CD4-positive, alpha-beta T cell (primary cell): ENCODE data around the gene ST3GAL2. TPM values are rescaled to one million over a fixed set of nuclear protein-coding genes. Genes with fewer than 3 reads are reported as not detected.

Source experiments
- ATAC-seq: fragments of 200-7000 bp; cut with Tn5 transposase; one replicate; pipeline ENCODE4 v1.10.0; 2022; ENCODE audit warnings: mild to moderate bottlenecking; ENCODE audit not compliant: poor library complexity
- CTCF ChIA-PET: fragments of 350-600 bp; sonication (Branson Sonifier 250); formaldehyde crosslinking; loops from one replicate; lab custom pipeline; 2021; ENCODE audit warnings: antibody characterized with exemption, inconsistent platforms; lab: Charles Lee
- POLR2A ChIA-PET: fragments of 350-600 bp; sonication (Branson Sonifier 250); formaldehyde crosslinking; loops from one replicate; lab custom pipeline; 2021; ENCODE audit warnings: antibody characterized with exemption, inconsistent platforms; lab: Charles Lee
- DNase-seq, 14 experiments: peaks; one replicate each; pipeline ENCODE4 v3.0.0-alpha.2; 2013 to 2020; ENCODE audit warnings: mixed read lengths in 2 of 14
- H3K27ac ChIP-seq, 2 donors: one replicate each; pipeline versions ENCODE4 v1.5.1 to v1.7.0; 2013; ENCODE audit warnings: low read length in 2 of 2, low read depth in 1 of 2, mild to moderate bottlenecking in 1 of 2
- H3K27me3 ChIP-seq, 2 experiments: 1 replicate in 1 of 2; 2 replicates in 1 of 2; pipeline versions ENCODE4 v1.6.1 to v1.7.0; 2013; ENCODE audit warnings: low read length in 2 of 2, control low read depth in 1 of 2, mild to moderate bottlenecking in 1 of 2, moderate library complexity in 1 of 2; ENCODE audit not compliant: insufficient read depth in 2 of 2, control insufficient read depth in 1 of 2
- H3K36me3 ChIP-seq: one replicate; pipeline ENCODE4 v1.6.1; 2013; ENCODE audit warnings: low read length, control low read depth; ENCODE audit not compliant: insufficient read depth
- H3K4me1 ChIP-seq: one replicate; pipeline ENCODE4 v1.6.1; 2013; ENCODE audit warnings: low read length, control low read depth; ENCODE audit not compliant: insufficient read depth
- H3K4me3 ChIP-seq: one replicate; pipeline ENCODE4 v1.5.1; 2013; ENCODE audit warnings: mild to moderate bottlenecking, low read length, moderate library complexity
- H3K9me3 ChIP-seq, 2 experiments: 1 replicate in 1 of 2; 2 replicates in 1 of 2; pipeline versions ENCODE4 v1.6.1 to v1.7.0; 2013; ENCODE audit warnings: low read length in 2 of 2, mild to moderate bottlenecking in 2 of 2, control low read depth in 1 of 2, moderate library complexity in 1 of 2; ENCODE audit not compliant: control insufficient read depth in 1 of 2, insufficient read depth in 1 of 2
- H3K27ac Mint-ChIP-seq: one replicate; pipeline ENCODE4 v1.8.0; 2020; ENCODE audit warnings: mixed read lengths
- H3K27me3 Mint-ChIP-seq: one replicate; pipeline ENCODE4 v1.8.0; 2021; ENCODE audit warnings: mixed read lengths
- H3K36me3 Mint-ChIP-seq: one replicate; pipeline ENCODE4 v1.8.0; 2021; ENCODE audit warnings: low read depth, mixed read lengths
- H3K4me1 Mint-ChIP-seq: one replicate; pipeline ENCODE4 v1.8.0; 2021; ENCODE audit warnings: low read depth, mixed read lengths
- H3K4me3 Mint-ChIP-seq: one replicate; pipeline ENCODE4 v1.8.0; 2020; ENCODE audit warnings: mild to moderate bottlenecking, mixed read lengths
- H3K9me3 Mint-ChIP-seq: one replicate; pipeline ENCODE4 v1.8.0; 2020; ENCODE audit warnings: mixed read lengths
- intact Hi-C, 2 experiments: fragments of 100-400 bp; cut with DNase I in 1 of 2; cut with micrococcal nuclease in 1 of 2; formaldehyde crosslinking; loops; one replicate each; pipeline versions ENCODE4 v1.15.1 to v1.9.0; 2023 to 2025; cut with DNase I, micrococcal nuclease
- total RNA-seq, 174 experiments: library from RNA in 2 of 174; stranded (reverse) in 2 of 174; gene quantifications; one replicate each; pipeline ENCODE4 v1.2.3 and lab custom pipeline; 2021 to 2026
- TF ChIP-seq, protein P1 (sequence below): fragments of 200-600 bp; IDR thresholded peaks from one replicate; pipeline ENCODE4 v1.8.0; 2022; ENCODE audit warnings: antibody characterized with exemption, mild to moderate bottlenecking

Gene ST3GAL2
- total RNA-seq, 2 experiments from 2014 or later: 9.8 to 11.1 TPM

DNA sequence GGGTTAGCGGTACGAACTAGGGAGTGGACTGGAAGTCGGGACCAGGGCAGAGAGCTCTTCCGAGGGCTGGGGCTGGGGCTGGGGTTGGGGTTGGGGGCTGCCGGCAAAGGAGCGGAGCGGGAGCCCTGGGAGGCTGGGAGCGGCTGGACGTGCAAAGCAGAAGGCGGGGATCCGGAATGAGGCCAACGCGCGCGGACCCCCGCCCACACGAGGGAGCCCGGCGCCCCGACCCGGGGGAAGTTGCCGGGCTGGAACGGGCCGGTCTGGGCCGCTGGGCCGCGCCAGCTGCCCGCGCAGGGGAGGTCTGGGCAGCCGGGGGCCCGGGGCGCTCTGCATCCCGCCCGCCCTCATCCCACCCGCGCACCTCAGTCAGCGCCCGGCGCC lies 323 bp downstream of the ST3GAL2 start:
- H3K27me3 ChIP-seq: no peaks in the 10 kb centered on the region
- Mint-ChIP-seq H3K4me3 (peak overlapping the region; percentile 92), H3K36me3 (peaks cover 14% of the 10 kb centered on the region), H3K27me3 (no peaks in the 10 kb centered on the region), H3K27ac (peak overlapping the region; percentile 82), H3K9me3 (no peaks in the 10 kb centered on the region), H3K4me1 (peaks cover 51% of the 10 kb centered on the region)
- peak overlapping the region in 1 of 2 donors; percentile 33 for H3K27ac ChIP-seq
- intact Hi-C loops: loop anchor here (2.0 to 5.0 kb wide), 5 partner anchors 16 to 364 kb away; partner anchors contain the start of genes COG4 (in 1 of the 2), FCSK (in 1 of the 2), SF3B3 (in 1 of the 2) and VAC14 (in 1 of the 2)
- ChIA-PET POLR2A (interaction anchor here (0.7 to 3.5 kb wide), 11 partner anchors 12 to 92 kb away, joined by 3 to 53 read pairs (median 8); partner anchors contain the start of genes DDX19A and FCSK), CTCF (interaction anchor here (1.1 kb wide), 1 partner anchor 29 kb away, joined by 3 read pairs; no protein-coding TSS in a partner anchor)
- peaks cover 39% of the 10 kb centered on the region for H3K4me1 ChIP-seq
- H3K36me3 ChIP-seq: peaks cover 4% of the 10 kb centered on the region
- ATAC-seq (no peak), DNase-seq (peak in 2 of 14 experiments; percentile 2 to 29)
- no peaks in the 10 kb centered on the region for H3K9me3 ChIP-seq
- H3K4me3 ChIP-seq: peak overlapping the region; percentile 81
- TF ChIP-seq, protein P1, sequence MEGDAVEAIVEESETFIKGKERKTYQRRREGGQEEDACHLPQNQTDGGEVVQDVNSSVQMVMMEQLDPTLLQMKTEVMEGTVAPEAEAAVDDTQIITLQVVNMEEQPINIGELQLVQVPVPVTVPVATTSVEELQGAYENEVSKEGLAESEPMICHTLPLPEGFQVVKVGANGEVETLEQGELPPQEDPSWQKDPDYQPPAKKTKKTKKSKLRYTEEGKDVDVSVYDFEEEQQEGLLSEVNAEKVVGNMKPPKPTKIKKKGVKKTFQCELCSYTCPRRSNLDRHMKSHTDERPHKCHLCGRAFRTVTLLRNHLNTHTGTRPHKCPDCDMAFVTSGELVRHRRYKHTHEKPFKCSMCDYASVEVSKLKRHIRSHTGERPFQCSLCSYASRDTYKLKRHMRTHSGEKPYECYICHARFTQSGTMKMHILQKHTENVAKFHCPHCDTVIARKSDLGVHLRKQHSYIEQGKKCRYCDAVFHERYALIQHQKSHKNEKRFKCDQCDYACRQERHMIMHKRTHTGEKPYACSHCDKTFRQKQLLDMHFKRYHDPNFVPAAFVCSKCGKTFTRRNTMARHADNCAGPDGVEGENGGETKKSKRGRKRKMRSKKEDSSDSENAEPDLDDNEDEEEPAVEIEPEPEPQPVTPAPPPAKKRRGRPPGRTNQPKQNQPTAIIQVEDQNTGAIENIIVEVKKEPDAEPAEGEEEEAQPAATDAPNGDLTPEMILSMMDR: no peak

- peaks cover 4% of the 10 kb centered on the region for H3K36me3 ChIP-seq
- H3K4me1 Mint-ChIP-seq: peaks cover 58% of the 10 kb centered on the region
- no peaks in the 10 kb centered on the region for H3K9me3 ChIP-seq
- TF ChIP-seq, protein P1: no peak
- DNase-seq (peak in 4 of 14 experiments; percentile 4 to 49 (median 26)), ATAC-seq (no peak)
- peak overlapping the region in 1 of 2 donors; percentile 33 for H3K27ac ChIP-seq
- ChIA-PET POLR2A (interaction anchor here (0.7 to 3.5 kb wide), 12 partner anchors 12 to 91 kb away, joined by 3 to 53 read pairs (median 8); partner anchors contain the start of genes DDX19A and FCSK), CTCF (interaction anchor here (1.0 to 1.1 kb wide), 2 partner anchors 21 to 28 kb away, joined by 3 read pairs; no protein-coding TSS in a partner anchor)
- peaks cover 14% of the 10 kb centered on the region for H3K36me3 Mint-ChIP-seq
- H3K4me3 ChIP-seq: peak overlapping the region; percentile 81
- no peaks in the 10 kb centered on the region for H3K27me3 ChIP-seq
- intact Hi-C loops: loop anchor here (2.0 to 5.0 kb wide), 5 partner anchors 17 to 364 kb away; partner anchors contain the start of genes COG4 (in 1 of the 2), FCSK (in 1 of the 2), SF3B3 (in 1 of the 2) and VAC14 (in 1 of the 2)
- peak overlapping the region; percentile 82 for H3K27ac Mint-ChIP-seq
- peak overlapping the region; percentile 92 for H3K4me3 Mint-ChIP-seq
- H3K9me3 Mint-ChIP-seq: no peaks in the 10 kb centered on the region
- H3K27me3 Mint-ChIP-seq: no peaks in the 10 kb centered on the region
- H3K4me1 ChIP-seq: peaks cover 46% of the 10 kb centered on the region
These were observed 1.0 kb downstream of the ST3GAL2 start for GRCh38 chr16:70437582-70438557.

DNA sequence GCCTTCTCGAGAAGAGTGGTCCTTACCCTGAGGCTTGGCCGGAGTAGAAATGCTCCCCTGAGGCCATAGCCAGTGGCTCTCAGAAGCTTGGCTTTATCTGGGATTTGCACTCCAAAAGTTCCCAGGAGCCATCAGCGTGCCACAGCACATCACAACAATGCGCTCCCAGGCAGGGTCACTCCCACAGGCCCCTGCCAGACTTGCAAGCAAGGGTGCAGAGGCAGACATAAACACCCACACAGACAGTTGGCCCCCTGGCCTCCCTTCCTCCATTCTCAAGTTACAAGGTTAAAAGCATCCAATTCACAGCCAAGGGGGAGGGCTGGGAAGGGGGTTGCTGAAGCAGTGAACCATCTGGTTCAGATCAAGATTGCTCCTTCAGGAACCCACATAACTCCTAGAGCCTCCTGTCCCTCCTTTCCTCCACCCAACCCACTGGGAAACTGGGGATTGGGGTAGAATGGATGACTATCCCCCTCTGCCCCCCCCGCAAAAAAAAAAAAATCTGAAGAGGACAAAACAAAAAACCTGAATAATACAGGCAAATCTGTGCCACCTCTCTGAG lies 1.8 kb downstream of the ST3GAL2 start:
- Mint-ChIP-seq H3K27me3 (no peaks in the 10 kb centered on the region), H3K27ac (peak overlapping the region; percentile 82), H3K36me3 (peaks cover 14% of the 10 kb centered on the region), H3K4me3 (peak overlapping the region; percentile 92), H3K9me3 (no peaks in the 10 kb centered on the region), H3K4me1 (peaks cover 66% of the 10 kb centered on the region)
- Histone ChIP-seq H3K4me1 (peaks cover 54% of the 10 kb centered on the region), H3K27ac (no peak overlapping the region), H3K4me3 (peak overlapping the region; percentile 81), H3K36me3 (peaks cover 4% of the 10 kb centered on the region), H3K27me3 (no peaks in the 10 kb centered on the region), H3K9me3 (no peaks in the 10 kb centered on the region)
- ChIA-PET POLR2A (interaction anchor here (1.1 to 3.5 kb wide), 6 partner anchors 15 to 90 kb away, joined by 6 to 53 read pairs (median 12); partner anchors contain the start of genes DDX19A and FCSK), CTCF (interaction anchor here (1.0 kb wide), 1 partner anchor 20 kb away, joined by 3 read pairs; no protein-coding TSS in a partner anchor)
- TF ChIP-seq, protein P1: no peak
- no peak for ATAC-seq
- intact Hi-C loops: loop anchor here (5.0 kb wide), 3 partner anchors 35 to 365 kb away; partner anchors contain the start of genes COG4 (in 1 of the 2), SF3B3 (in 1 of the 2) and VAC14 (in 1 of the 2)
- DNase-seq: peak in 2 of 14 experiments; percentile 21 to 23
